OCI-LY7 (cell line): ENCODE data around the gene FBXO45. TPM values are rescaled to one million over a fixed set of nuclear protein-coding genes. Genes with fewer than 3 reads are reported as not detected.
"Not testable (repeated sequence)": the region's sequence is repeated elsewhere in the genome, so short reads cannot be mapped to it uniquely, and the experiment has no call there.

Source experiments
- BruUV-seq: library from RNA; stranded (reverse); fragments of 400-500 nt; replicated peaks from 2 replicates; lab custom pipeline; 2021; lab: Mats Ljungman, UMichigan
- CTCF ChIA-PET: fragments of 300-600 bp; sonication (Branson Sonifier 250); formaldehyde crosslinking; loops from one replicate; lab custom pipeline; 2022; ENCODE audit warnings: antibody characterized with exemption; ENCODE audit not compliant: unreplicated experiment; lab: Charles Lee
- POLR2A ChIA-PET: fragments of 300-600 bp; sonication (Branson Sonifier 250); formaldehyde crosslinking; loops from one replicate; lab custom pipeline; 2022; ENCODE audit warnings: antibody characterized with exemption; lab: Charles Lee
- DNase-seq: peaks from one replicate; pipeline ENCODE4 v3.0.0-alpha.2; 2015; ENCODE audit warnings: low spot score
- H2AFZ ChIP-seq: fragments of 200-600 bp; sonication (generic), shearing (Covaris generic); 2 replicates; pipeline ENCODE4 v1.6.1; 2014; ENCODE audit warnings: mild to moderate bottlenecking, antibody characterized with exemption, low read length, moderate library complexity
- H3K27ac ChIP-seq: fragments of 200-600 bp; sonication (generic); 2 replicates; pipeline ENCODE4 v1.5.1; 2014; ENCODE audit warnings: mixed run types, low read depth, mild to moderate bottlenecking, moderate library complexity, low read length, inconsistent platforms; ENCODE audit not compliant: poor library complexity, severe bottlenecking
- H3K36me3 ChIP-seq: fragments of 200-600 bp; sonication (generic); 2 replicates; pipeline ENCODE4 v1.6.1; 2014; ENCODE audit warnings: mild to moderate bottlenecking, antibody characterized with exemption, low read length, moderate library complexity, mixed read lengths; ENCODE audit not compliant: insufficient read depth
- H3K4me1 ChIP-seq: fragments of 200-600 bp; sonication (generic); 2 replicates; pipeline ENCODE4 v1.5.1; 2014; ENCODE audit warnings: mild to moderate bottlenecking, low read length; ENCODE audit not compliant: insufficient read depth, poor library complexity, severe bottlenecking
- H3K4me2 ChIP-seq: fragments of 200-600 bp; sonication (generic); 2 replicates; pipeline ENCODE4 v1.6.1; 2014; ENCODE audit warnings: mild to moderate bottlenecking, low read length
- H3K4me3 ChIP-seq: fragments of 200-600 bp; sonication (generic); 2 replicates; pipeline ENCODE4 v1.5.1; 2014; ENCODE audit warnings: mild to moderate bottlenecking, low read depth, low read length; ENCODE audit not compliant: poor library complexity, severe bottlenecking
- H3K79me2 ChIP-seq: fragments of 200-600 bp; sonication (generic); 2 replicates; pipeline ENCODE4 v1.6.1; 2016; ENCODE audit warnings: low read depth, mild to moderate bottlenecking, low read length, moderate library complexity, mixed read lengths; ENCODE audit not compliant: insufficient read depth
- H3K9me2 ChIP-seq: fragments of 200-600 bp; sonication (generic); 2 replicates; pipeline ENCODE4 v1.6.1; 2016; ENCODE audit warnings: mild to moderate bottlenecking, low read length, mixed read lengths; ENCODE audit not compliant: insufficient read depth
- H3K9me3 ChIP-seq: fragments of 200-600 bp; sonication (generic); 2 replicates; pipeline ENCODE4 v1.6.1; 2014; ENCODE audit warnings: mild to moderate bottlenecking, mixed run types, low read length, mixed read lengths
- H4K20me1 ChIP-seq: fragments of 200-600 bp; sonication (generic); 2 replicates; pipeline ENCODE4 v1.6.1; 2014; ENCODE audit warnings: mild to moderate bottlenecking, antibody characterized with exemption, low read length, moderate library complexity, mixed read lengths; ENCODE audit not compliant: insufficient read depth
- EZH2phosphoT487 ChIP-seq: fragments of 200-600 bp; sonication (generic); IDR thresholded peaks from 2 replicates; pipeline ENCODE4 v1.6.1; 2018; ENCODE audit warnings: low read depth, borderline replicate concordance, mild to moderate bottlenecking, mixed run types, antibody characterized with exemption, low read length, moderate library complexity, mixed read lengths
- intact Hi-C: fragments of 100-400 bp; cut with micrococcal nuclease; formaldehyde crosslinking; loops from one replicate; pipeline ENCODE4 v1.10.0; 2022; ENCODE audit not compliant: unreplicated experiment
- total RNA-seq, 2 experiments: library from RNA; depleted of rRNA in 1 of 2; stranded (reverse); fragments of >200 nt in 1 of 2; shearing (Covaris generic) in 1 of 2; gene quantifications; 2 replicates each; pipeline ENCODE4 v1.2.3, GENCODE V29; 2014 to 2022
- TF ChIP-seq, protein P1 (sequence below): fragments of 200-600 bp; sonication (generic); conservative IDR thresholded peaks from 2 replicates; pipeline ENCODE4 v1.5.1; 2014; ENCODE audit warnings: mild to moderate bottlenecking, antibody characterized with exemption, low read length, moderate library complexity, mixed read lengths

FBXO45 gene
- total RNA-seq, 2 experiments from 2014 or later: 10.6 to 15.5 TPM

DNA sequence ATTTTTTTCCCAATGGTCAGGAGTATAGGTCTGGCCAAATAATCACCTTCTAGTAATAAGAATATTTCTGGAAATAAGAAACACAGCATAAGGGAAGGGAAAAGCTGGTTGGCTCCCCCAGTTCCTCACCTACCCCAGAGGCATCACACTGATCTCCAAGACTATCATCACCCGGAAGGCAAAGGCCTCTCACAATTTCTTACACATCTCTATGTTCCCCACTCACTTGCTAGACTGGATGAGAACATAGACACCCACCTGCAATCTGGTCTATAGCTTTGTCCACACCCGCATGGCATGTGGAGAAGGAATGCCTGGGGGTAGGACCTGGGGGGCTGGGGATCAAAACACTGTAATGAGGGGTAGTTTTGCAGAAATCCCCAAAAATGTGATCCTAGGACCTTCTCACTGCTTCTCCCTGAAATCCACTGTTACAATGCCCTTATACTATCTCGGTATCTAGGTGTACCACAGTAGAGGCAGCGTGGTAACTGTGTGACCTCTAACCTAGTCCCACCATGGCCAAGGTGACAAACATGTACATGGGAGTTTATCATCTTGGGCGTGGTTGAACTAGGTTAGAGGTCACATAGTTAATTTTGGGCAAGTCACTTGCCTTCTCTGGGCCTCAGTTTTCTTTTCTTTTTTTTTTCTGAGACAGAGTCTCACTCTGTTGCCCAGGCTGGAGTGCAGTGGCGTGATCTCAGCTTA is 41.5 kb downstream of the FBXO45 start:
- intact Hi-C loops: loop anchor here (1.0 to 10.0 kb wide), 5 partner anchors 22 to 359 kb away; partner anchors contain the start of gene NCBP2
- no TSS peak for BruUV-seq
- H3K9me3 ChIP-seq: no peaks in the 10 kb centered on the region
- no peak for DNase-seq
- ChIA-PET POLR2A (interaction anchor here (0.6 to 1.9 kb wide), 6 partner anchors 13 to 219 kb away, joined by 3 to 9 read pairs (median 3); no protein-coding TSS in a partner anchor), CTCF (interaction anchor here (0.7 to 1.7 kb wide), 4 partner anchors 22 to 76 kb away, joined by 3 to 13 read pairs (median 5); no protein-coding TSS in a partner anchor)
- peak overlapping the region; percentile 96 for H2AFZ ChIP-seq
- TF ChIP-seq, protein P1, sequence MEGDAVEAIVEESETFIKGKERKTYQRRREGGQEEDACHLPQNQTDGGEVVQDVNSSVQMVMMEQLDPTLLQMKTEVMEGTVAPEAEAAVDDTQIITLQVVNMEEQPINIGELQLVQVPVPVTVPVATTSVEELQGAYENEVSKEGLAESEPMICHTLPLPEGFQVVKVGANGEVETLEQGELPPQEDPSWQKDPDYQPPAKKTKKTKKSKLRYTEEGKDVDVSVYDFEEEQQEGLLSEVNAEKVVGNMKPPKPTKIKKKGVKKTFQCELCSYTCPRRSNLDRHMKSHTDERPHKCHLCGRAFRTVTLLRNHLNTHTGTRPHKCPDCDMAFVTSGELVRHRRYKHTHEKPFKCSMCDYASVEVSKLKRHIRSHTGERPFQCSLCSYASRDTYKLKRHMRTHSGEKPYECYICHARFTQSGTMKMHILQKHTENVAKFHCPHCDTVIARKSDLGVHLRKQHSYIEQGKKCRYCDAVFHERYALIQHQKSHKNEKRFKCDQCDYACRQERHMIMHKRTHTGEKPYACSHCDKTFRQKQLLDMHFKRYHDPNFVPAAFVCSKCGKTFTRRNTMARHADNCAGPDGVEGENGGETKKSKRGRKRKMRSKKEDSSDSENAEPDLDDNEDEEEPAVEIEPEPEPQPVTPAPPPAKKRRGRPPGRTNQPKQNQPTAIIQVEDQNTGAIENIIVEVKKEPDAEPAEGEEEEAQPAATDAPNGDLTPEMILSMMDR: no peak
- TF ChIP-seq EZH2phosphoT487: no peak
- no peak overlapping the region for H3K4me3 ChIP-seq
- H3K36me3 ChIP-seq: no peaks in the 10 kb centered on the region
- H3K27ac ChIP-seq: no peak overlapping the region
- no peaks in the 10 kb centered on the region for H3K9me2 ChIP-seq
- H3K79me2 ChIP-seq: no peaks in the 10 kb centered on the region
- H3K4me2 ChIP-seq: peak overlapping the region; percentile 51
- no peaks in the 10 kb centered on the region for H4K20me1 ChIP-seq
- H3K4me1 ChIP-seq: peaks cover 8% of the 10 kb centered on the region

DNA sequence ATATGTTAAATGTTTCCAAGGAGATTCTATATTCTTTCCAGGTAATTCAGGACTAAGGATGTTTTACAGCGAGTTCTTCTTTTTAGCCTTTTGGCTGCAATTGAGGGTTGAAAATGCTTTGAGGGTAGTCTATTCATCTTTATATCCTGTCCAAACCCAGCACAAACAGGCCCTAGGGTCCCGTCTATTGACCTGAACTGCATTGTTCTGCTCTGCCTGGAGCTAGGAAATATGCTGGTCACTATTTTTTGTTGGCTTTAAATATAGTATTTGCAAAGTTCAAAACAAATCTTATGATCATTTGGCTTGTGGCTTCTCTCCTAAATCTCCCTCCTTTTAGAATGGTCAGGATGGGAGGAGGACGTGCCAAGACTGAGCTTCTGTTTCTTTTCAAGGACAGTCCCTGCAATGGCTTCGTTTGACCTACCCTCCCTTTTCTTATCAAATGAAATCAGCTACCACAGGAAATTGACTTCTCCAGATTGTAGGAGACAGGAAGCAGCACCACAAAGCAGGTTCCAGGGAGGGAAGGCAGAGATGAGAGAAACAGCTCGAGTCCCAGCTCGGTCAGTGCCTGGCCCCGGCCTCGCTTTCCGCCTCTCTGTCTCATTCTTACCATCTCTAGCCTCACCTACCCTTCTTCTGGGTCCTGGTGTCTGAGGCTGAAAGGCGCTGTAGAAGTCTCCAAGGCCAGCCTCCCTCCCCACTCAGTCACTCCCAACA is 43.5 kb downstream of the FBXO45 start:
- POLR2A ChIA-PET: interaction anchor here (0.6 kb wide), 1 partner anchor 25 kb away, joined by 8 read pairs; no protein-coding TSS in a partner anchor
- Histone ChIP-seq H3K36me3 (no peaks in the 10 kb centered on the region), H3K27ac (no peak overlapping the region), H3K4me2 (no peak overlapping the region), H3K4me3 (no peak overlapping the region), H3K79me2 (no peaks in the 10 kb centered on the region), H4K20me1 (no peaks in the 10 kb centered on the region), H2AFZ (peak overlapping the region; percentile 36; the same call in 1 of the 2 replicates), H3K9me3 (no peaks in the 10 kb centered on the region), H3K9me2 (no peaks in the 10 kb centered on the region), H3K4me1 (peaks cover 8% of the 10 kb centered on the region)
- BruUV-seq: no TSS peak
- intact Hi-C loops: no loop called here
- CTCF ChIA-PET: interaction anchor here (2.2 kb wide), 1 partner anchor 73 kb away, joined by 8 read pairs; no protein-coding TSS in a partner anchor
- TF ChIP-seq, protein P1: no peak
- TF ChIP-seq EZH2phosphoT487: no peak
- no peak for DNase-seq

DNA sequence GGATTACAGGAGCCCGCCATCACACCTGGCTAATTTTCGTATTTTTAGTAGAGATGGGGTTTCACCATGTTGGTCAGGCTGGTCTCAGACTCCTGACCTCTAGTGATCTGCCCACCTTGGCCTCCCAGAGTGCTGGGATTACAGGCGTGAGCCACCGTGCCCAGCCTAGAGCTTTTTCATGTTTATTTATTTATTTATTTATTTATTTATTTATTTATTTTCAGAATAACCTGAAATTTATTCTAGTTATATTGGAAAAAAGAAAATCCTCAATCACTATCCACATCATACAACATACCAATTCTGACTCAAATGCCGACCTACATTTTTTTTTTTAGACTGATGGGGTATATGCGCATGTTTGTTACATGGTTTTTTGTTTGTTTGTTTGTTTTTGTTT is 46.8 kb downstream of the FBXO45 start:
- H3K4me1 ChIP-seq, H3K36me3 ChIP-seq, H2AFZ ChIP-seq, intact Hi-C loops, DNase-seq, H3K27ac ChIP-seq, H4K20me1 ChIP-seq, H3K79me2 ChIP-seq, H3K4me2 ChIP-seq, BruUV-seq, CTCF ChIA-PET, H3K9me2 ChIP-seq, H3K4me3 ChIP-seq, H3K9me3 ChIP-seq: not testable (repeated sequence)
- POLR2A ChIA-PET: interaction anchor here (0.6 kb wide), 2 partner anchors 177 to 330 kb away, joined by 4 to 5 read pairs; no protein-coding TSS in a partner anchor
